ENCODE data around the gene RABGGTA.
A peak's percentile ranks its signal among the peaks of the same experiment; 100 is the strongest.

The RABGGTA gene

DNA sequence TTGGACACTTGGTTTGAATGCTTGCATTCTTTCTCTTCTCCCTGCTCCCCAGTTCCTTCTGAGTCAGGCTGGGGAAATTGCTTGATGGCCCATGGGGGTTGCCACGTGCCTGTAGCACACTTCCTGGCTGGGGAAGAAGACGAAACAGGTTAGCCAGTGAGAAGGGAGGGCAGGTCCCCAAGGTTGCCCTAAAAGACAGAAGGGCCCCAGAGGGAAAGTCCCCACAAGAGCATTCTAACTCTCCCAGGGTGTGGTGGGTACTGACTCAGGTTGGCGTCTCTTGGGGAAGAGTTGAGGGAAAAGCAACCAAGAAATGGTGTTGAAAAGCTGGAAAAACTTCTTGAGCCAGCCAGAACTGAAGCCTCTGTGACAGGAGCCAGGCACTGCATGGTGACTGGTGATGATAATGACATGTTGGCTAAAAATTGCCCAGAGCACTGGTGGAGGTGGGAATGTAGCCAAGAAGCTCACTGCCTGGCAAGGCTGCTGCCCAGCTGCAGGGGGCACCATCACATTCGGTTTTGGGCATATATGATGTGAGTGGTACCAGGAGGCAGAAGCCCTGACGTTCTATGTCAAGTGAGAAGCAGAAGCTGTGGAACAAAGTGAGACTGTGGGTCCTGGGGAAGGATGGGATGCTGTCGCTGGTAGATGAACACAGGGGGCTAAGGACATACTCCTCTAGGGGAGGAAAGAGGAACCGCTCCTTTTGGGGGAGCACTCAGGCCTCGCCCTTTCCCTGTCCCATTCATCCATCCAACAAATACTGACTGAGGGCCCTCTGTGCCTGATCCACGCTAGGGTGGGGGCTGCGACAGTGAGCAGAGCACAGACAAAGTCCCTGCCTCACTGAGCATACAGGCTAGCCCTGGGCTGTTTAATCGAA, 8.1 kb upstream of the RABGGTA start:
- TF ChIP-seq CTCF (IDR thresholded peaks at IDR 0.05; ENCODE audit: control insufficient read depth, insufficient read depth, low read depth, low read length, missing control alignments): peak; percentile 17
- DNase-seq (ENCODE audit: low read depth): no peak
- H3K4me3 ChIP-seq (ENCODE audit: control insufficient read depth, low read depth, low read length): no peak overlapping the region

DNA sequence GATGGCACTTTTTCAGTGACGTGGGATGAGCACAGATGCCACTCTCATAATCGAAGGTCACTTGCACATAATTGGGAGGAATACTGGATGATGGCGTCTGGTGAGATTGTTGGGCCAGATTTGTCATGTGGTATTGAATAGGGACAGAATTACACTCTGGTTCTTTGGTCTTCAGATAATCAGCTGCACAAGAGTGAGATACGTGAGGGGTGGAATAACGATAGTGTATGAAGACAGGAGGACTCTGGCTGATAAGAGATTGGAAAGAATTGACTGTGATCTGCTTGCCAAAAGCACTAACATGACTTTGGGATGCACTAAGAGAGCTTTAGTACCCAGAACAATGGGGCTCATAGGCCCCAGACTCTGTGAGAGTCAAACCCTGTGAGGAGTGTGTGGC, 7.0 kb upstream of the RABGGTA start:
- no peak overlapping the region for H3K4me3 ChIP-seq (ENCODE audit: control insufficient read depth, low read depth, low read length)
- DNase-seq (ENCODE audit: low read depth): no peak
- TF ChIP-seq CTCF (IDR thresholded peaks at IDR 0.05; ENCODE audit: control insufficient read depth, insufficient read depth, low read depth, low read length, missing control alignments): no peak

DNA sequence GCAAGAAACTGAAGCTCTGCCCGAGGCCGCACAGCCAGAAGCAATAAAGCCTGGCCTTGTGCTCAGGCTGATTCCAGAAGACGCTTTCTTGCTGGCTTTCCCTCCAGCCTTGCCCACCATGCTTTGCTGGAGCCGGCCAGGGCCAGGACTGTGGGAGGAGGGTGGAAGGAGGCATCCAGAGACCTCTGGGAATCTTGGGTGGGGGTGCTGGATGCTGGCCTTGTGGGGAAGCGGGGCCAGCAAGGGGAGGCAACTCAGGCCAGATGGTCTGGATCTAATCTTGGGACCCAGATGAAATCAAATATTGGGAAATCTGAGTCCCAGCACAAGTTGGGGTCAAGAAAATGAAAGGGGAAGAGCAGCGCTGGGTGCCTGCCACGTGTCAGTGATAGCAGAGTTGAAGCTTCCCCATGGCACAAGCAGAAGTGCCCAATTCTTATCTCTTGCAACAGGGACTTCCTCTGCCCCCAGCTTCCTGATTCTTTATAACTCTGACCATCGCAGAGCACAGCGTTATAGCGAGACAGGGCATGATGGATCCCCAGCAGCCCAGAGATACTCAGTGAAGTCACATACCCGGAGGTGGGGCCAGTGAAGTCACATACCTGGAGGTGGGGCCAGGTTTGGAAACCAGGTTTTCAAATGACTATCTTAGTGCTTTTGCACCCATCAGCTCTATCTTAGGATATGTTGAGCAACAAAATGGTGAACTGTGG, 6.4 kb upstream of the RABGGTA start:
- no peak for DNase-seq (ENCODE audit: low read depth)
- H3K4me3 ChIP-seq (ENCODE audit: control insufficient read depth, low read depth, low read length): no peak overlapping the region

DNA sequence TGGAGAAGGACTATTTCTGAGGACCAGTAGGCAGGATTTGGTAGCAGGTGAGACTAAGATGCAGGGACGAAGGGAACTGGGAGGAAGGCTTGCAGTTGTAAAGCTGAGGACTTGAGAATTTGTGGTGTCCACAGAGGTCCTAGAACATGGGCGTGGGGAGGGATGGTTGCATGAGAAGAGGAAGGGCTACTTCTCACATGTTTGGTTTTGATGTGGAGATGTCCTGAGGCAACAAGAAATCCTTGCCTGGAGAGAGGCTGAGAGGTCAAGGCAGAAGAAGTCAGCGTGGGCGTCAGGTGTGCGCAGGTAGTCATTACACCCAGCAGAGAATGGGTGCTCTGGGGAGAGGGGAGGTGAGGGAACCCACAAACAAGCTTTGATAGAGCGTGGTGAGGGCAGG, 5.7 kb upstream of the RABGGTA start:
- no peak for TF ChIP-seq CTCF (IDR thresholded peaks at IDR 0.05; ENCODE audit: control insufficient read depth, insufficient read depth, low read depth, low read length, missing control alignments)
- H3K4me3 ChIP-seq (ENCODE audit: control insufficient read depth, low read depth, low read length): no peak overlapping the region
- no peak for DNase-seq (ENCODE audit: low read depth)

More for the DNA sequence above, 6.4 kb upstream of the RABGGTA start:
- TF ChIP-seq CTCF (IDR thresholded peaks at IDR 0.05; ENCODE audit: control insufficient read depth, insufficient read depth, low read depth, low read length, missing control alignments): no peak

DNA sequence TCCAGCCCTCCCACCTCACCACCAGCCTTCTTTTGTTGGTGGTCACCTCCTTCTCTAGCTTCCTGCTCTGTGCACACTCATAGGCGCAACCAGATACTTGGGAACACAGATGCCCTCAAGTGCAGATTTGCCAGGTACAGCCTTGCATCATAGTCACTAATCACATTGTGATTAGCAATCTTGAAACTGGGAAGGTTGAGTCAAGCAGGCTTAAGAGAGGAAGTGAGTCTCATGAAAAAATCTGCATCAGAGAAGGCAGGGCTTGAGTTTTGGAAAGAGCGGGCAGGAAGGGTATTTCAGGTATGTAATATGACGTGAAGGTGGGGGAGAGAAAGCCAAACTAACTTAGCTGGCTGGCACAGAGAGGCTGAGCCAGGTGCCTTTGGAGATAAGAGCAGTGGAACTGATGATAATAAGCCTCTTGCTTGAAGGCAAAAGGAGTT, 2.7 kb upstream of the RABGGTA start:
- no peak for DNase-seq (ENCODE audit: low read depth)
- TF ChIP-seq CTCF (IDR thresholded peaks at IDR 0.05; ENCODE audit: control insufficient read depth, insufficient read depth, low read depth, low read length, missing control alignments): no peak
- H3K4me3 ChIP-seq (ENCODE audit: control insufficient read depth, low read depth, low read length): no peak overlapping the region

GRCh38 chr14:24273422-24273998, 2.1 kb upstream of the RABGGTA start:
- no peak overlapping the region for H3K4me3 ChIP-seq (ENCODE audit: control insufficient read depth, low read depth, low read length)
- TF ChIP-seq CTCF (IDR thresholded peaks at IDR 0.05; ENCODE audit: control insufficient read depth, insufficient read depth, low read depth, low read length, missing control alignments): no peak
- no peak for DNase-seq (ENCODE audit: low read depth)

Measured in AG09309 (cell line).